GM23338 (cell line): Measurements from ENCODE around the gene ENTHD1. TPM values are rescaled to one million over a fixed set of nuclear protein-coding genes. Genes with fewer than 3 reads are reported as not detected.

Source experiments
- ATAC-seq: fragments of 200-7000 bp; cut with Tn5 transposase; 3 replicates; pipeline ENCODE4 v1.9.1; 2020
- DNase-seq: peaks from one replicate; pipeline ENCODE4 v3.0.0-alpha.2; 2015; ENCODE audit warnings: low spot score
- H2AFZ ChIP-seq: fragments of 200-600 bp; sonication (generic); 2 replicates; pipeline ENCODE4 v1.8.0; 2016; ENCODE audit warnings: antibody characterized with exemption, mild to moderate bottlenecking, moderate library complexity
- H3F3A ChIP-seq: fragments of 200-600 bp; sonication (generic); replicated peaks from 2 replicates; pipeline ENCODE4 v1.8.0; 2017; ENCODE audit warnings: antibody characterized with exemption, mixed run types, low read depth
- H3K27ac ChIP-seq: fragments of 200-600 bp; sonication (generic); 2 replicates; pipeline ENCODE4 v1.6.1; 2016; ENCODE audit warnings: low read depth
- H3K27me3 ChIP-seq: fragments of 200-600 bp; sonication (generic); 2 replicates; pipeline ENCODE4 v1.8.0; 2016; ENCODE audit warnings: mild to moderate bottlenecking, mixed run types, moderate library complexity; ENCODE audit not compliant: insufficient read depth
- H3K36me3 ChIP-seq: fragments of 200-600 bp; sonication (generic); 2 replicates; pipeline ENCODE4 v1.8.0; 2016; ENCODE audit warnings: mild to moderate bottlenecking; ENCODE audit not compliant: insufficient read depth
- H3K4me1 ChIP-seq: fragments of 200-600 bp; sonication (generic); 2 replicates; pipeline ENCODE4 v1.8.0; 2016; ENCODE audit warnings: mild to moderate bottlenecking, moderate library complexity; ENCODE audit not compliant: insufficient read depth
- H3K4me2 ChIP-seq: fragments of 200-600 bp; sonication (generic); 2 replicates; pipeline ENCODE4 v1.7.1; 2017; ENCODE audit warnings: mixed run types
- H3K4me3 ChIP-seq: fragments of 200-600 bp; sonication (generic); 2 replicates; pipeline ENCODE4 v1.6.1; 2016; ENCODE audit warnings: mixed run types
- H3K79me2 ChIP-seq: fragments of 200-600 bp; sonication (generic); replicated peaks from 2 replicates; pipeline ENCODE4 v1.8.0; 2017; ENCODE audit warnings: mild to moderate bottlenecking; ENCODE audit not compliant: insufficient read depth
- H3K9me2 ChIP-seq: fragments of 200-600 bp; sonication (generic); 2 replicates; pipeline ENCODE4 v1.8.0; 2017; ENCODE audit not compliant: insufficient read depth
- H4K20me1 ChIP-seq: fragments of 200-600 bp; sonication (generic); replicated peaks from 2 replicates; pipeline ENCODE4 v1.8.0; 2017; ENCODE audit warnings: mild to moderate bottlenecking; ENCODE audit not compliant: insufficient read depth
- H3K27ac Mint-ChIP-seq: 2 replicates; pipeline ENCODE4 v1.8.0; 2020; ENCODE audit warnings: inconsistent platforms, mild to moderate bottlenecking, moderate library complexity, mixed read lengths
- H3K27me3 Mint-ChIP-seq: 3 replicates; pipeline ENCODE4 v1.8.0; 2022; ENCODE audit warnings: low read depth, mild to moderate bottlenecking, moderate library complexity, mixed read lengths, inconsistent platforms; ENCODE audit not compliant: insufficient read depth, poor library complexity
- H3K36me3 Mint-ChIP-seq: 3 replicates; pipeline ENCODE4 v1.8.0; 2021; ENCODE audit warnings: low read depth, mild to moderate bottlenecking, inconsistent platforms, moderate library complexity, mixed read lengths
- H3K4me1 Mint-ChIP-seq: 3 replicates; pipeline ENCODE4 v1.8.0; 2020; ENCODE audit warnings: mild to moderate bottlenecking, inconsistent platforms, mixed read lengths
- H3K4me3 Mint-ChIP-seq: 3 replicates; pipeline ENCODE4 v1.8.0; 2021; ENCODE audit warnings: moderate library complexity, mild to moderate bottlenecking, inconsistent platforms, mixed read lengths
- H3K9me3 Mint-ChIP-seq: 3 replicates; pipeline ENCODE4 v1.8.0; 2020; ENCODE audit warnings: moderate library complexity, mild to moderate bottlenecking, inconsistent platforms, mixed read lengths
- CREB1 ChIP-seq: fragments of 250-450 bp; sonication (Bioruptor Pico); IDR thresholded peaks from 2 replicates; pipeline ENCODE4 v1.5.0; 2020; ENCODE audit warnings: low read depth, mild to moderate bottlenecking, moderate library complexity
- CTCF ChIP-seq, 2 experiments: fragments of 200-600 bp in 1 of 2; sonication (generic) in 1 of 2; conservative IDR thresholded peaks; 2 replicates each; pipeline versions ENCODE4 v1.5.1 to v1.6.1; 2016 to 2017; ENCODE audit warnings: antibody characterized with exemption in 2 of 2, low read depth in 2 of 2, mild to moderate bottlenecking in 2 of 2, moderate library complexity in 1 of 2
- ETS1 ChIP-seq: IDR thresholded peaks from 2 replicates; pipeline ENCODE4 v1.6.1; 2016; ENCODE audit warnings: antibody characterized with exemption
- EZH2 ChIP-seq: fragments of 200-600 bp; sonication (generic); IDR thresholded peaks from one replicate; pipeline ENCODE4 v1.8.0; 2017; ENCODE audit warnings: antibody characterized with exemption, mild to moderate bottlenecking, low read depth; ENCODE audit not compliant: unreplicated experiment
- EZH2phosphoT487 ChIP-seq: fragments of 200-600 bp; sonication (generic); IDR thresholded peaks from one replicate; pipeline ENCODE4 v1.8.1; 2018; ENCODE audit warnings: antibody characterized with exemption; ENCODE audit not compliant: unreplicated experiment
- JUNB ChIP-seq: IDR thresholded peaks from one replicate; pipeline ENCODE4 v1.6.1; 2016; ENCODE audit warnings: antibody characterized with exemption; ENCODE audit not compliant: unreplicated experiment
- POLR2AphosphoS5 ChIP-seq: IDR thresholded peaks from 2 replicates; pipeline ENCODE4 v1.6.1; 2016; ENCODE audit warnings: antibody characterized with exemption, low read depth
- ZNF331 ChIP-seq: fragments of 250-450 bp; sonication (Bioruptor Pico); IDR thresholded peaks from 2 replicates; pipeline ENCODE4 v1.5.0; 2020; ENCODE audit warnings: low read depth, mild to moderate bottlenecking, moderate library complexity
- ZNF462 ChIP-seq: fragments of 250-450 bp; sonication (Bioruptor Pico); IDR thresholded peaks from 2 replicates; pipeline ENCODE4 v1.5.0; 2020; ENCODE audit warnings: mild to moderate bottlenecking, moderate library complexity
- polyA plus RNA-seq: library from polyadenylated mRNA; unstranded; fragments of >200 nt; fragmentation: Nextera tagmentation; extraction: Ambion mirVana; gene quantifications from 2 replicates; pipeline ENCODE4 v1.2.1, GENCODE V29; 2016
- total RNA-seq: library from RNA; depleted of rRNA; stranded (reverse); fragments of >200 nt; shearing (Covaris generic); gene quantifications from 2 replicates; pipeline ENCODE4 v1.2.3, GENCODE V29; 2014

Gene ENTHD1
- total and polyA plus RNA-seq, 2 experiments from 2014 or later: not detected

- H3K4me3 ChIP-seq: no peak overlapping the region
- H3K27me3 ChIP-seq: no peaks in the 10 kb centered on the region
- no peak overlapping the region for H2AFZ ChIP-seq
- H3K36me3 ChIP-seq: no peaks in the 10 kb centered on the region
- no peaks in the 10 kb centered on the region for H3K79me2 ChIP-seq
- H3K4me2 ChIP-seq: no peak overlapping the region
- no peaks in the 10 kb centered on the region for H3F3A ChIP-seq
- no peak overlapping the region for H3K27ac ChIP-seq
- no peak for TF ChIP-seq CREB1 (CRISPR knock-in tag)
- no peak for TF ChIP-seq POLR2AphosphoS5
- no peak for TF ChIP-seq CTCF (conservative IDR thresholded peaks at IDR 0.05; ENCODE audit: low read depth in 2 of 2)
- TF ChIP-seq JUNB: no peak
- no peak for TF ChIP-seq ZNF331 (CRISPR knock-in tag)
- TF ChIP-seq ZNF462 (CRISPR knock-in tag): no peak
- no peak for TF ChIP-seq EZH2
- TF ChIP-seq EZH2phosphoT487: no peak
- TF ChIP-seq ETS1: no peak
- H4K20me1 ChIP-seq: no peaks in the 10 kb centered on the region
- no peaks in the 10 kb centered on the region for H3K36me3 Mint-ChIP-seq
- ATAC-seq (no peak), DNase-seq (no peak)
- H3K4me1 Mint-ChIP-seq: peaks cover 14% of the 10 kb centered on the region
- H3K4me3 Mint-ChIP-seq: no peak overlapping the region
- no peaks in the 10 kb centered on the region for H3K4me1 ChIP-seq
- no peaks in the 10 kb centered on the region for H3K9me3 Mint-ChIP-seq
- H3K27ac Mint-ChIP-seq: no peak overlapping the region
- no peaks in the 10 kb centered on the region for H3K9me2 ChIP-seq
- peaks cover 8% of the 10 kb centered on the region for H3K27me3 Mint-ChIP-seq
These were observed 181.5 kb downstream of the ENTHD1 start for GRCh38 chr22:39712081-39712480.
